ENCODE measurements around the gene VEGFB. TPM values are rescaled to one million over a fixed set of nuclear protein-coding genes. Genes with fewer than 3 reads are reported as not detected.
A peak's percentile ranks its signal among the peaks of the same experiment; 100 is the strongest.

The VEGFB gene
- total and polyA plus RNA-seq, 2 of the 4 experiments (the other 2 are of a cell fraction): 3.0 to 25.1 TPM

GRCh38 chr11:64235437-64236161 is 1.2 kb downstream of the VEGFB start:
- Histone ChIP-seq H3K36me3 (ENCODE audit: control insufficient read depth, insufficient read depth, low read length) (peaks cover 19% of the 10 kb centered on the region), H3K4me2 (ENCODE audit: low read depth, low read length) (peak overlapping the region; percentile 75), H3K79me1 (ENCODE audit: low read depth in 1 of 2, low read length in 2 of 2) (peaks cover 25 to 54% of the 10 kb centered on the region in 2 experiments), H2BK120ac (ENCODE audit: low read depth, low read length) (0 out of 2 replicates have a peak overlapping the region, but pooled peaks have one; percentile 32), H3K4me3 (ENCODE audit: insufficient read depth, low read depth, low read length) (peak overlapping the region; percentile 76), H3K9me3 (ENCODE audit: control insufficient read depth, insufficient read depth, low read length) (no peaks in the 10 kb centered on the region), H3K9ac (ENCODE audit: low read depth, low read length) (peak overlapping the region; percentile 81), H3K23ac (ENCODE audit: low read depth, low read length) (peak overlapping the region; percentile 75; the same call in 1 of the 2 replicates), H3K56ac (ENCODE audit: extremely low read depth, insufficient read depth, low read length) (no peak overlapping the region), H2BK20ac (ENCODE audit: low read depth, low read length) (no peak overlapping the region), H3K4ac (ENCODE audit: low read depth, low read length) (peak overlapping the region; percentile 47; the same call in 1 of the 2 replicates), H2AK5ac (ENCODE audit: low read depth, low read length) (peak overlapping the region; percentile 69; the same call in 1 of the 2 replicates), H3K4me1 (ENCODE audit: control insufficient read depth, insufficient read depth, low read length) (peaks cover 13% of the 10 kb centered on the region), H4K5ac (ENCODE audit: low read depth, low read length) (no peak overlapping the region), H2BK15ac (ENCODE audit: low read depth, low read length) (no peak overlapping the region), H3K9me1 (ENCODE audit: insufficient read depth, low read length) (peaks cover 9% of the 10 kb centered on the region; the same call in 1 of the 2 replicates), H3K14ac (replicated peaks; ENCODE audit: low read depth, low read length) (peak overlapping the region; percentile 56; the same call in 1 of the 2 replicates), H3K27me3 (ENCODE audit: control insufficient read depth, insufficient read depth, low read length) (no peaks in the 10 kb centered on the region), H2AK9ac (replicated peaks; ENCODE audit: low read depth, low read length, poor library complexity) (peak overlapping the region; percentile 99), H3K27ac (ENCODE audit: insufficient read depth, low read length) (no peak overlapping the region; the same call in 1 of the 2 replicates), H3K18ac (ENCODE audit: low read depth, low read length) (no peak overlapping the region), H2BK5ac (ENCODE audit: low read depth, low read length, poor library complexity, severe bottlenecking) (no peak overlapping the region), H4K91ac (ENCODE audit: insufficient read depth, low read depth, low read length) (no peak overlapping the region), H4K8ac (ENCODE audit: low read depth in 2 of 2, low read length in 2 of 2) (peak overlapping the region in 1 of 2 experiments; percentile 63; a peak in 1 of 4 replicates), H2AFZ (replicated peaks; ENCODE audit: low read length, poor library complexity) (peak overlapping the region; percentile 91), H4K20me1 (ENCODE audit: insufficient read depth, low read length) (no peaks in the 10 kb centered on the region)
- POLR2A ChIA-PET (ENCODE audit: unreplicated experiment): no interaction called here
- in situ Hi-C loops (cut with MboI; ENCODE audit: low sequenced_read_pairs) (no loop called here), dilution Hi-C loops (cut with HindIII; ENCODE audit: low sequenced_read_pairs, unreplicated experiment) (no loop called here), intact Hi-C loops (cut with micrococcal nuclease) (no loop called here)
- ATAC-seq (ENCODE audit: low read depth) (no peak), DNase-seq (no peak)
- 95% methylated on average over 7 of the region's 12 CpGs; no CpG with 5 or more reads in 1 of the 2 experiments for WGBS, 2 experiments (ENCODE audit: extremely low coverage in 2 of 2, insufficient read length in 1 of 2)
- BruUV-seq (replicated peaks): no TSS peak
- CTCF ChIA-PET: no interaction called here
- TF ChIP-seq ELK1 (IDR thresholded peaks at IDR 0.05; ENCODE audit: borderline replicate concordance, low read depth, low read length) (no peak), CEBPB (IDR thresholded peaks at IDR 0.05; ENCODE audit: low read depth, low read length) (no peak), MAZ (IDR thresholded peaks at IDR 0.05; ENCODE audit: borderline replicate concordance, low read depth, low read length) (no peak), RFX5 (IDR thresholded peaks at IDR 0.05; ENCODE audit: low read depth, low read length) (no peak), FOS (IDR thresholded peaks at IDR 0.05; ENCODE audit: low read depth, low read length) (no peak), BHLHE40 (IDR thresholded peaks at IDR 0.05; ENCODE audit: low read depth, low read length) (no peak), MXI1 (IDR thresholded peaks at IDR 0.05; ENCODE audit: borderline replicate concordance, low read depth, low read length) (no peak), USF2 (IDR thresholded peaks at IDR 0.05; ENCODE audit: low read depth, low read length) (no peak), NFE2L2 (IDR thresholded peaks at IDR 0.05; ENCODE audit: low read depth, low read length) (no peak), CTCF (conservative IDR thresholded peaks at IDR 0.05; ENCODE audit: low read depth, low read length) (no peak), RAD21 (IDR thresholded peaks at IDR 0.05; ENCODE audit: low read length) (no peak), POLR2A (IDR thresholded peaks at IDR 0.05; ENCODE audit: low read depth, low read length) (no peak), RCOR1 (IDR thresholded peaks at IDR 0.05; ENCODE audit: insufficient replicate concordance, low read length) (no peak), SMC3 (IDR thresholded peaks at IDR 0.05; ENCODE audit: low read depth, low read length) (no peak), CHD1 (IDR thresholded peaks at IDR 0.05; ENCODE audit: low read depth, low read length) (no peak)
